H9 (cell line): ENCODE data around the gene PTGES2. TPM values are rescaled to one million over a fixed set of nuclear protein-coding genes. Genes with fewer than 3 reads are reported as not detected.

Source experiments
- DNase-seq: peaks from one replicate; pipeline ENCODE4 v3.0.0-alpha.2; 2017
- H2AFZ ChIP-seq: one replicate; pipeline ENCODE4 v1.6.1; 2013; ENCODE audit warnings: mild to moderate bottlenecking, low read length, control low read depth, moderate library complexity
- H2AK5ac ChIP-seq: 2 replicates; pipeline ENCODE4 v1.6.1; 2013; ENCODE audit warnings: low read length, control low read depth, mixed read lengths; ENCODE audit not compliant: insufficient read length
- H2BK120ac ChIP-seq: one replicate; pipeline ENCODE4 v1.6.1; 2013; ENCODE audit warnings: low read depth, mild to moderate bottlenecking, low read length, control low read depth, inconsistent platforms; ENCODE audit not compliant: poor library complexity, severe bottlenecking
- H2BK12ac ChIP-seq: 2 replicates; pipeline ENCODE4 v1.6.1; 2013; ENCODE audit warnings: low read length, control low read depth, mixed read lengths, low read depth; ENCODE audit not compliant: insufficient read length
- H2BK15ac ChIP-seq: 2 replicates; pipeline ENCODE4 v1.6.1; 2013; ENCODE audit warnings: low read depth, low read length, control low read depth
- H2BK20ac ChIP-seq: one replicate; pipeline ENCODE4 v1.6.1; 2013; ENCODE audit warnings: low read depth, mild to moderate bottlenecking, low read length, control low read depth, inconsistent platforms; ENCODE audit not compliant: poor library complexity, severe bottlenecking
- H2BK5ac ChIP-seq: 2 replicates; pipeline ENCODE4 v1.6.1; 2013; ENCODE audit warnings: low read length, control low read depth, mixed read lengths; ENCODE audit not compliant: insufficient read length
- H3K14ac ChIP-seq: 2 replicates; pipeline ENCODE4 v1.6.1; 2013; ENCODE audit warnings: low read length, control low read depth; ENCODE audit not compliant: insufficient read depth
- H3K18ac ChIP-seq: 2 replicates; pipeline ENCODE4 v1.6.1; 2013; ENCODE audit warnings: low read depth, mild to moderate bottlenecking, mixed read lengths, low read length, control low read depth; ENCODE audit not compliant: insufficient read length
- H3K23ac ChIP-seq: 2 replicates; pipeline ENCODE4 v1.6.1; 2013; ENCODE audit warnings: low read length, control low read depth, mixed read lengths, low read depth; ENCODE audit not compliant: insufficient read length
- H3K23me2 ChIP-seq: 2 replicates; pipeline ENCODE4 v1.6.1; 2013; ENCODE audit warnings: low read depth, mild to moderate bottlenecking, mixed read lengths, low read length, control low read depth; ENCODE audit not compliant: insufficient read length, poor library complexity, severe bottlenecking
- H3K27ac ChIP-seq: 2 replicates; pipeline ENCODE4 v1.5.1; 2013; ENCODE audit warnings: low read length, control low read depth, mixed read lengths, low read depth; ENCODE audit not compliant: insufficient read length
- H3K27me3 ChIP-seq: 2 replicates; pipeline ENCODE4 v1.6.1; 2013; ENCODE audit warnings: low read length, control low read depth, inconsistent platforms; ENCODE audit not compliant: insufficient read depth
- H3K4ac ChIP-seq: 2 replicates; pipeline ENCODE4 v1.6.1; 2013; ENCODE audit warnings: low read depth, mild to moderate bottlenecking, control low read depth, inconsistent platforms, low read length, moderate library complexity
- H3K4me1 ChIP-seq: 2 replicates; pipeline ENCODE4 v1.6.1; 2013; ENCODE audit warnings: low read length, control low read depth, inconsistent platforms; ENCODE audit not compliant: insufficient read depth
- H3K4me2 ChIP-seq: 2 replicates; pipeline ENCODE4 v1.6.1; 2013; ENCODE audit warnings: low read length, control low read depth, mixed read lengths; ENCODE audit not compliant: insufficient read length, insufficient read depth
- H3K56ac ChIP-seq: 2 replicates; pipeline ENCODE4 v1.6.1; 2013; ENCODE audit warnings: low read depth, mild to moderate bottlenecking, mixed read lengths, low read length, control low read depth; ENCODE audit not compliant: insufficient read length
- H3K79me1 ChIP-seq: 2 replicates; pipeline ENCODE4 v1.6.1; 2013; ENCODE audit warnings: low read depth, mild to moderate bottlenecking, moderate library complexity, low read length, control low read depth, inconsistent platforms; ENCODE audit not compliant: insufficient read depth, poor library complexity, severe bottlenecking
- H3K79me2 ChIP-seq: 2 replicates; pipeline ENCODE4 v1.6.1; 2013; ENCODE audit warnings: low read length, control low read depth, inconsistent platforms; ENCODE audit not compliant: insufficient read depth
- H3K9ac ChIP-seq: 2 replicates; pipeline ENCODE4 v1.6.1; 2013; ENCODE audit warnings: low read length, control low read depth, mixed read lengths; ENCODE audit not compliant: insufficient read length; ENCODE audit errors: extremely low read depth
- H3K9me3 ChIP-seq: one replicate; pipeline ENCODE4 v1.6.1; 2013; ENCODE audit warnings: low read depth, low read length, inconsistent platforms; ENCODE audit not compliant: control insufficient read depth
- H3T11ph ChIP-seq: one replicate; pipeline ENCODE4 v1.6.1; 2013; ENCODE audit warnings: mild to moderate bottlenecking, low read length, control low read depth, inconsistent platforms
- H4K20me1 ChIP-seq: one replicate; pipeline ENCODE4 v1.6.1; 2013; ENCODE audit not compliant: control insufficient read depth, insufficient read length, insufficient read depth
- H4K5ac ChIP-seq: 2 replicates; pipeline ENCODE4 v1.6.1; 2013; ENCODE audit warnings: low read depth, mild to moderate bottlenecking, mixed read lengths, low read length, control low read depth; ENCODE audit not compliant: insufficient read length
- H4K8ac ChIP-seq: replicated peaks from 2 replicates; pipeline ENCODE4 v1.6.1; 2013; ENCODE audit warnings: low read length, control low read depth, mixed read lengths, low read depth; ENCODE audit not compliant: insufficient read length
- H4K91ac ChIP-seq: 2 replicates; pipeline ENCODE4 v1.6.1; 2013; ENCODE audit warnings: low read depth, mild to moderate bottlenecking, moderate library complexity, mixed read lengths, low read length, control low read depth; ENCODE audit not compliant: insufficient read length
- H3K27ac Mint-ChIP-seq, 3 experiments: 2 replicates in 2 of 3; 3 replicates in 1 of 3; pipeline ENCODE4 v1.8.0; 2020 to 2021; ENCODE audit warnings: mixed read lengths in 3 of 3, mild to moderate bottlenecking in 1 of 3, moderate library complexity in 1 of 3
- H3K27me3 Mint-ChIP-seq: 2 replicates; pipeline ENCODE4 v1.8.0; 2021; ENCODE audit warnings: low read depth, mild to moderate bottlenecking, moderate library complexity, mixed read lengths
- H3K36me3 Mint-ChIP-seq, 3 experiments: 2 replicates in 2 of 3; 3 replicates in 1 of 3; pipeline ENCODE4 v1.8.0; 2020 to 2021; ENCODE audit warnings: low read depth in 3 of 3, mixed read lengths in 3 of 3; ENCODE audit not compliant: insufficient read depth in 1 of 3
- H3K4me1 Mint-ChIP-seq, 2 experiments: 2 replicates each; pipeline ENCODE4 v1.8.0; 2020; ENCODE audit warnings: mixed read lengths in 2 of 2
- H3K4me3 Mint-ChIP-seq, 2 experiments: 2 replicates in 1 of 2; 3 replicates in 1 of 2; pipeline ENCODE4 v1.8.0; 2020 to 2021; ENCODE audit warnings: mild to moderate bottlenecking in 2 of 2, mixed read lengths in 2 of 2, moderate library complexity in 1 of 2
- H3K9me3 Mint-ChIP-seq, 2 experiments: 2 replicates in 1 of 2; 3 replicates in 1 of 2; pipeline ENCODE4 v1.8.0; 2020; ENCODE audit warnings: mild to moderate bottlenecking in 2 of 2, mixed read lengths in 2 of 2, moderate library complexity in 1 of 2
- CTCF ChIP-seq: fragments of 200-600 bp; sonication (generic); conservative IDR thresholded peaks from 3 replicates; pipeline ENCODE4 v1.8.0; 2021; ENCODE audit warnings: antibody characterized with exemption, mild to moderate bottlenecking
- WGBS: extraction: QIAGEN DNeasy Blood & Tissue Kit; methylation state at CpG from one replicate; pipeline ENCODE4 v1.1.7; 2013; ENCODE audit warnings: missing lambda C conversion rate, low lambda C conversion rate, mixed read lengths; ENCODE audit not compliant: insufficient read length; ENCODE audit errors: extremely low coverage; 5-methylcytosine and 5-hydroxymethylcytosine counted together
- total RNA-seq: library from RNA; stranded (reverse); gene quantifications from 2 replicates; pipeline ENCODE4 v1.2.1, GENCODE V29; 2021

The PTGES2 gene
- total RNA-seq, 1 experiment from 2014 or later, result 63.9 TPM

GRCh38 chr9:128115187-128116103 lies 12.1 kb downstream of the PTGES2 start:
- Histone ChIP-seq H3K4me2 (no peak overlapping the region), H3K27me3 (no peaks in the 10 kb centered on the region), H2BK20ac (no peak overlapping the region), H2BK15ac (no peak overlapping the region), H3K56ac (no peak overlapping the region), H2AK5ac (no peak overlapping the region), H4K20me1 (no peaks in the 10 kb centered on the region), H4K91ac (no peak overlapping the region), H3K14ac (no peak overlapping the region), H3K79me1 (no peaks in the 10 kb centered on the region), H3K18ac (no peak overlapping the region), H3K79me2 (no peaks in the 10 kb centered on the region), H2BK120ac (no peak overlapping the region), H3K23ac (no peak overlapping the region), H3K4me1 (no peaks in the 10 kb centered on the region), H3K23me2 (no peaks in the 10 kb centered on the region), H3K27ac (no peak overlapping the region), H3K9ac (no peak overlapping the region), H4K8ac (no peak overlapping the region), H3K4ac (no peak overlapping the region), H2BK5ac (no peak overlapping the region), H4K5ac (no peak overlapping the region), H3K9me3 (no peaks in the 10 kb centered on the region), H2AFZ (no peak overlapping the region), H2BK12ac (no peak overlapping the region), H3T11ph (no peak overlapping the region)
- no peak overlapping the region for H3K4me3 Mint-ChIP-seq
- WGBS, result no CpG with 5 or more reads among the region's 26 CpGs
- peaks cover 8 to 11% of the 10 kb centered on the region in 2 experiments; a peak in 3 of 4 replicates for H3K4me1 Mint-ChIP-seq
- DNase-seq, result no peak
- H3K27ac Mint-ChIP-seq, result no peak overlapping the region
- peaks cover 7 to 53% (median 10%) of the 10 kb centered on the region in 3 experiments; a peak in 6 of 7 replicates for H3K36me3 Mint-ChIP-seq
- H3K9me3 Mint-ChIP-seq, result peaks cover 0 to 3% of the 10 kb centered on the region in 2 experiments; a peak in 1 of 5 replicates
- H3K27me3 Mint-ChIP-seq, result no peaks in the 10 kb centered on the region
- TF ChIP-seq CTCF, result no peak
